ENCODE results near the gene ELN.

- TF ChIP-seq CTCF (IDR thresholded peaks at IDR 0.05) (no peak), POLR2A (IDR thresholded peaks at IDR 0.05) (no peak)
These were observed 32.6 kb upstream of the ELN start for GRCh38 chr7:73995330-73995729.
